ENCODE data around the gene CNN2.
A peak's percentile ranks its signal among the peaks of the same experiment; 100 is the strongest.

CNN2 gene

DNA sequence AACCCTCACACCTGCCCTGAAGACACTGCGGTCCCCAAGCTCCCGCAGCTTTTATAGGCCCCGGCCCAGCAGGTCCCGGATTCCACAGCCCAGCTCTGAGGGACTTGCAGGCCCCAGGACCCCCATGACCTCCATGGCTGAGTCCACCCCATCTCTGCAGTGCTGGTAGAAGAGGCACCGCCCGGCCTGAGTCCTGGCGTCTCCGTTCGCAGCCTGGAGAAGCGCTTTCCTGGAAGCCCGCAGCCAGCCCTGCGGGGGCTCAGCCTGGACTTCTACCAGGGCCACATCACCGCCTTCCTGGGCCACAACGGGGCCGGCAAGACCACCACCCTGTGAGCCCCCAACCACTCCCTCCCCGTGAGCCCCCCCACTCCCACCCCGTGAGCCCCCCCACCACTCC is 22.7 kb downstream of the CNN2 start:
- DNase-seq (ENCODE audit: low read depth in 2 of 2): no peak

DNA sequence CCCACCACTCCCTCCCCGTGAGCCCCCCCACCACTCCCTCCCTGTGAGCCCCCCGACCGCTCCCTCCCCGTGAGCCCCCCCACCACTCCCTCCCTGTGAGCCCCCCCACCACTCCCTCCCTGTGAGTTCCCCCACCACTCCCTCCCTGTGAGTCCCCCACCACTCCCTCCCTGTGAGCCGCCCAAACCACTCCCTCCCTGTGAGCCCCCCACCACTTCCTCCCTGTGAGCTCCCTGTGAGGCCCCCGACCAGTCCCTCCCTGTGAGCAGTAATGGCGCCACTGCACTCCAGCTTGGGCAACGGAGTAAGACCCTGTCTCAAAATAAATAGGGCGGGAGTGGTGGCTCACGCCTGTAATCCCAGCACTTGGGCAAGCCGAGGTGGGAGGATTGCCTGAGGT is 23.4 kb downstream of the CNN2 start:
- DNase-seq (ENCODE audit: low read depth in 2 of 2): no peak

DNA sequence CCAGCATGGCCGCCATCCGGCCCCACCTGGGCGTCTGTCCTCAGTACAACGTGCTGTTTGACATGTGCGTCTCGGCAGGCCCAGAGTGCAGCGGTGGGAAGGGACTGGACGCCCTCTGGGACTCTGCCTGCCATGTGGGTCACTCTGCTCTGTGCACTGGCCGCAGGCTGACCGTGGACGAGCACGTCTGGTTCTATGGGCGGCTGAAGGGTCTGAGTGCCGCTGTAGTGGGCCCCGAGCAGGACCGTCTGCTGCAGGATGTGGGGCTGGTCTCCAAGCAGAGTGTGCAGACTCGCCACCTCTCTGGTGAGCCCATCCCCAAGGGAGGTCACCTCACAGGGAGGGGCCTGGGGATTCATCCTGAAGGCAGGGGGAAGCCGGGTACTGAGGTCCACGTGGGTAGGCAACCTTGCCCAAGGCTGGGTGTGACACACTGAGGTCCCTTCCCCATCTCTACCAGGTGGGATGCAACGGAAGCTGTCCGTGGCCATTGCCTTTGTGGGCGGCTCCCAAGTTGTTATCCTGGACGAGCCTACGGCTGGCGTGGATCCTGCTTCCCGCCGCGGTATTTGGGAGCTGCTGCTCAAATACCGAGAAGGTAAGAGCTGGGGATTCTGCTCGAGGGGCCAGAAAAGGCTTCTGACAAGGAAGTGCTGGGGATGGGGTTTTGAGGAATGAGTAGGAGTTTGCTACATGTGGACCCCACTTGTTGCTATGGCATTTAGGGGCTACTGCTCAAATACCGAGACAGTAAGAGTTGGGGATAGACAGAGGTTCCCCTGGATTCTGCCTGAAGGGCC is 24.8 kb downstream of the CNN2 start:
- no peak for DNase-seq (ENCODE audit: low read depth in 2 of 2)

DNA sequence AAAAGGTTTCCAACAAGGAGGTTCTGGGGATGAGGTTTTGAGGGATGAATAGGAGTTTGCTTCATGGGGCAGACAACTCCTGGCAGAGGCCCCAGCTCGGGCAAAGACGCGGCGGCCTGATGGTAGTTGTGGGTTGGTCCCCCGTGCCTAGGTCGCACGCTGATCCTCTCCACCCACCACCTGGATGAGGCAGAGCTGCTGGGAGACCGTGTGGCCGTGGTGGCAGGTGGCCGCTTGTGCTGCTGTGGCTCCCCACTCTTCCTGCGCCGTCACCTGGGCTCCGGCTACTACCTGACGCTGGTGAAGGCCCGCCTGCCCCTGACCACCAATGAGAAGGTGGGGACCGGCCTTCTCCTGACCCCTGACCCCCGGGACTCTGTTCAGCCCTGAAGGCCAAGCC is 25.4 kb downstream of the CNN2 start:
- DNase-seq (ENCODE audit: low read depth in 2 of 2): no peak

DNA sequence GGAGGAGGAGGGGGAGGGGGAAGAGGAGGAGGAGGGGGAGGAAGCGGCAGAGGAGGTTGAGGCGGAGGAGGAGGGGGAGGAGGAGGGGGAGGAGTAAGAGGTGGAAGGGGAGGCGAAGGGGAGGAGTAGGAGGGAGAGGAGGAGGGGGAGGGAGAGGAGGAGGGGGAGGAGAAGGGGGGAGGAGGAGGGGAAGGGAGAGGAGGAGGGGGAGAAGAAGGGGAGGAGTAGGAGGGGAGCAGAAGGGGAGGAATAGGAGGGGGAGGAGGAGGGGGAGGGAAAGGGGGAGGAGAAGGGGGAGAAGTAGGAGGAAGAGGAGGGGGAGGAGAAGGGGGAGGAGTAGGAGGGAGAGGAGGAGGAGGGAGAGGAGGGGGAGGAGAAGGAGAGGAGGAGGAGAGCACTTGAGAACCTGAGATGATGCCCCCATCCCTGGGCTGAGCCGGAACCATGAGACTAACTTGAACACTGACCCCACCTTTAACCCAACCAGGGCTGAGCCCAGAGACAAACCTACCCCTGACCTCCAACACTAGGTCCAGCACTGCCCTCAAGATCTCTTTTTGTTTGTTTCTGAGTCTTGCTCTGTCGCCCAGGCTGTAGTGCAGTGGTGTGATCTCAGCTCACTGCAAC is 26.1 kb downstream of the CNN2 start:
- no peak for DNase-seq (ENCODE audit: low read depth in 2 of 2)

DNA sequence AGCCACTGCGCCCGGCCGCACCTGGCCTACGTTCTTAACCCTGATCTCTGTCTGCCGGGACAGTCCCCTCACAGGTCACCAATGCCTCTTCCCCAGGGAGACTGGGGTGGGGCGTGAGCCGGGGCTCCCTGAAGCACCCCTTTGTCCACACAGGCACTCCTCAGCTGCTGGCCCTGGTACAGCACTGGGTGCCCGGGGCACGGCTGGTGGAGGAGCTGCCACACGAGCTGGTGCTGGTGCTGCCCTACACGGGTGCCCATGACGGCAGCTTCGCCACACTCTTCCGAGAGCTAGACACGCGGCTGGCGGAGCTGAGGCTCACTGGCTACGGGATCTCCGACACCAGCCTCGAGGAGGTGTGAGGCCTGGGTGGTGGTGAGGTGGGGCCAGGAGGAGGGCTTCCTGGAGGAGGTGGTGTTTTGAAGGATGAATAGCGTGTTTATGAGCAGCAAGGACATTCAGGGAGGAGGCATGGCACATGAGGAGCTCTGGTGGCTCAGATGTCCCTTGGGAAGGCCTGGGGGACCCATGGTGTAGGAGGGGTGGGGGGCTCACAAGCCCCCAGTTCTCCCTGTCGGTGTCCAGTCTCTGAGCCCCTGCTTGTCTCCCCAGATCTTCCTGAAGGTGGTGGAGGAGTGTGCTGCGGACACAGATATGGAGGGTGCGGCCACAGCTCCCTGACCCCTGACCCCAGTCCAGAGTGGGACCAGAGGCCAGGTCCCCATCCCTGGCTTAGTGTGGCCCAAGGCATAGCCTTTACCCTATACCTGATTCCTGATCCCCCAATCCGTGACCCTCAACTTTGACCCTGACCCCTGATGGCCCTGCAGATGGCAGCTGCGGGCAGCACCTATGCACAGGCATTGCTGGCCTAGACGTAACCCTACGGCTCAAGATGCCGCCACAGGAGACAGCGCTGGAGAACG is 27.0 kb downstream of the CNN2 start:
- DNase-seq (ENCODE audit: low read depth in 2 of 2): no peak

DNA sequence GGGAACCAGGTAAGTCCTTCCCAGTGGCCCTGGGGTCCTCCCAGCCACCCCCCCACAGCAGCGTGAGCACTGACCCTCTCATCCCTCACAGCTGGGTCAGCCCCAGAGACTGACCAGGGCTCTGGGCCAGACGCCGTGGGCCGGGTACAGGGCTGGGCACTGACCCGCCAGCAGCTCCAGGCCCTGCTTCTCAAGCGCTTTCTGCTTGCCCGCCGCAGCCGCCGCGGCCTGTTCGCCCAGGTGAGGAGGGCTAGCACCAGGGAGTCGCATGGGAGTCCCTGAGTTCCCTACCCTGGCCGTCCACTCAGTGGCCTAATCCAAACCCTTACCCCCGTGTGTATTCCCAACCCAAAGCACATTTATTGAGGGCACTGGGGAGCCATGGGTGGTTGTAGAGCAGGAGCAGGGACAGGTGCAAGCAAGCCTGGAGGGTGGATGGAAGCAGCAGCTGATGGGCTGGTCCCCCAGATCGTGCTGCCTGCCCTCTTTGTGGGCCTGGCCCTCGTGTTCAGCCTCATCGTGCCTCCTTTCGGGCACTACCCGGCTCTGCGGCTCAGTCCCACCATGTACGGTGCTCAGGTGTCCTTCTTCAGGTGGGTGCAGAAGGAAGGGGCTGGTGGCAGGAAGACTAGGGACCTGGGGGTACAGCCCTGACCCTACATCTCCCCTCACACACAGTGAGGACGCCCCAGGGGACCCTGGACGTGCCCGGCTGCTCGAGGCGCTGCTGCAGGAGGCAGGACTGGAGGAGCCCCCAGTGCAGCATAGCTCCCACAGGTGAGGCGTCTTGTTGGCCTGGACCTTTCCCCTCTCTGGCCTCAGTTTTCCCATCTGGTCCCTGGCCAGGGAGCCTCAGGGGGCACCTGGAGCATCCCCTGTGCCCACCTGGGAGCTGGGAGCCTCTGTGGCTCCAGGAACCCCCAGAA is 28.0 kb downstream of the CNN2 start:
- no peak for DNase-seq (ENCODE audit: low read depth in 2 of 2)

DNA sequence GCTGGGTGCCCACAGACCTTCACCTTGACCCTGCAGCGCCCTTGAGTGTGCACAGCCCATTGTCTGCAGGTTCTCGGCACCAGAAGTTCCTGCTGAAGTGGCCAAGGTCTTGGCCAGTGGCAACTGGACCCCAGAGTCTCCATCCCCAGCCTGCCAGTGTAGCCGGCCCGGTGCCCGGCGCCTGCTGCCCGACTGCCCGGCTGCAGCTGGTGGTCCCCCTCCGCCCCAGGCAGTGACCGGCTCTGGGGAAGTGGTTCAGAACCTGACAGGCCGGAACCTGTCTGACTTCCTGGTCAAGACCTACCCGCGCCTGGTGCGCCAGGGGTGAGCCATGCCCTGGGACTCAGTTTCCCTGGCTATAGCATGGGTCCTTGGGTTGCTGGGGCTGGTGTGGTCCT is 28.6 kb downstream of the CNN2 start:
- DNase-seq (ENCODE audit: low read depth in 2 of 2): no peak

DNA sequence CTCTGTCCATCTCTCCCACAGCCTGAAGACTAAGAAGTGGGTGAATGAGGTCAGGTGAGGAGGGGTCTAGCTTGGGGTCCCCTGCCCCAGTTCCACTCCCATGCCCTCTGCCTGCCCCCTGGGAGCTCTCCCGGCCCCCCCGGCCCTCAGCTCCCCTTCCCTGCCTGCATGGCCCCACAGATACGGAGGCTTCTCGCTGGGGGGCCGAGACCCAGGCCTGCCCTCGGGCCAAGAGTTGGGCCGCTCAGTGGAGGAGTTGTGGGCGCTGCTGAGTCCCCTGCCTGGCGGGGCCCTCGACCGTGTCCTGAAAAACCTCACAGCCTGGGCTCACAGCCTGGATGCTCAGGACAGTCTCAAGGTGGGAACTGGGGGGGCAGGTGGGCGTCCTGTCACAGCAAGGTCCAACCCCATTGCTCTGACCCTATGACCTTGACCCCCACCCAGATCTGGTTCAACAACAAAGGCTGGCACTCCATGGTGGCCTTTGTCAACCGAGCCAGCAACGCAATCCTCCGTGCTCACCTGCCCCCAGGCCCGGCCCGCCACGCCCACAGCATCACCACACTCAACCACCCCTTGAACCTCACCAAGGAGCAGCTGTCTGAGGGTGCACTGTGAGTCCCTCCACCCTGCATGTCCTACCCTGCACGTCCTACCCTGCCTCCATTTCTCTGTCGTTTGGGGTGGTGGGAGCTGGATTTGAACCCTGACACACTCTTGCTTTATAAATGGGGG is 29.6 kb downstream of the CNN2 start:
- no peak for DNase-seq (ENCODE audit: low read depth in 2 of 2)

DNA sequence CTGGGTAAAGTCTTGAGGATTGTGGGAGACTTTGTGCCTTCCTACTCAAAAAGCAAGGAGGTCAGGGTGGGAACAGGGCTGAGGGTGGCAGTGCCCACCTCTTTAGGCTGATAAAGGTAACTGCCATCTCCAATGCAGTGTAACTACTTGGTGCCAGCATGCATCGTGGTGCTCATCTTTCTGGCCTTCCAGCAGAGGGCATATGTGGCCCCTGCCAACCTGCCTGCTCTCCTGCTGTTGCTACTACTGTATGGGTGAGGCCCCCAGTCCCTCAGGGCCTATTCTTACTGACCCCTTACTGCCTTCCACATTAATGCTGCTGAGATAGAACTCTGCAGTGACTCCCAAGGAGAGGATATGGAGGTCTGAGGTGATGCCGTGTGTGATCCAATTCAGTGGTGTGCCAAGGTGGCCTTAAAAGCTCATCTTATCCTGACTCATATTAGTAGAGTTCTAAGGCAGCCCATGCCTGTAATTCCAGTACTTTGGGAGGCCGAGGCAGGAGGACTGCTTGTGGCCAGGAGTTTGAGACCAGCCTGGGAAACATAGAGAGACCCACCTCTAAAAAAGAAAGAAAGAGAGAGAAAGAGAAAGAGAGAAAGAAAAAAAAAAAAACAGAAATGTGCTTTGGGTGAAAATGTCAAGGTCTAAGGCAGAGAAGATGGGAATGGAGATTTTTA is 30.9 kb downstream of the CNN2 start:
- no peak for DNase-seq (ENCODE audit: low read depth in 2 of 2)

DNA sequence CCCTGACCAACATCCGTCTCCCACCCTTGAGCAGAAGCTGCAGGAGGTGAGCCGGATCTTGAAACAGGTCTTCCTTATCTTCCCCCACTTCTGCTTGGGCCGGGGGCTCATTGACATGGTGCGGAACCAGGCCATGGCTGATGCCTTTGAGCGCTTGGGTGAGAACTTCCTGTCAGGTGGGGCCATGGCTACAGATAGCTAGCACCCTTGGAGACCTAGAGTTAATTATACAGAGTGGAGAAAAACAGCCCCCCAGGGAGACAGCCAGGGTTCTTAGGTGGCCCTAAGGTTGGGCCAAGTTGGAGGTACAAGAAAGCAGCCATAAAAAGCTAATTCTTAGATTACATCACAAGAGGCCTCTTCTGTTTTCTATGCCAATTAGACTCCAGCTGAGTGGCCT is 31.7 kb downstream of the CNN2 start:
- DNase-seq (ENCODE audit: low read depth in 2 of 2): no peak

DNA sequence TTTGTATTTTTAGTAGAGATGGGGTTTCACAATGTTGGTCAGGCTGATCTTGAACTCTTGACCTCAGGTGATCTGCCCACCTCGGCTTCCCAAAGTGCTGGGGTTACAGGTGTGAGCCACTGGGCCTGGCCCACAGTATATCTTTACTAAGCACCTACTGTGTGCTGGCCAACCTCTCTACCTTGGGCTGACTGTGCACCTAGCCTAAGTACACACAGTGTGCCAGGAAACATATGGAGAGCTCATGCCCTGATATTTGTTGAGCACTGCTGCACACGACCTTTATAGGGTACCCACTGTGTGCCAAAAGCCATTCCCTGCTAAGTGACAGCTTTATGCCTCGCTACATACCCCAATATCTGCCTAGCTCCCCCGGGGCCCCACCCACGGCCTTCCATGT is 34.3 kb downstream of the CNN2 start:
- no peak for DNase-seq (ENCODE audit: low read depth in 2 of 2)

DNA sequence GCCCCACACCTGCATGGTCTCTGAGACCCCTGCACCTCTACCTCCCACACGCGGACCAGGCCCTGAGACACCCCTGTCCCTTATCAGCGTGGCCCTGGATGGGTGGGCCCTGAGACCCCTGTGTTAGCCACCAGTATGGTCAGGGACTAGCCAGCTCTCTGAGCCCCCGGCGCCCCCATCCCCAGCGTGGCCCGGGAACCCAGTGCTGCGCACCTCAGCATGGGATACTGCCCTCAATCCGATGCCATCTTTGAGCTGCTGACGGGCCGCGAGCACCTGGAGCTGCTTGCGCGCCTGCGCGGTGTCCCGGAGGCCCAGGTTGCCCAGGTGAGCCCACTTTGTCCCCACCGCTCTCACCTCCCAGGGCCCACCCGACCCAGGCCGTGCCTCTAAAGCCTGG is 35.6 kb downstream of the CNN2 start:
- DNase-seq (ENCODE audit: low read depth in 2 of 2): no peak

DNA sequence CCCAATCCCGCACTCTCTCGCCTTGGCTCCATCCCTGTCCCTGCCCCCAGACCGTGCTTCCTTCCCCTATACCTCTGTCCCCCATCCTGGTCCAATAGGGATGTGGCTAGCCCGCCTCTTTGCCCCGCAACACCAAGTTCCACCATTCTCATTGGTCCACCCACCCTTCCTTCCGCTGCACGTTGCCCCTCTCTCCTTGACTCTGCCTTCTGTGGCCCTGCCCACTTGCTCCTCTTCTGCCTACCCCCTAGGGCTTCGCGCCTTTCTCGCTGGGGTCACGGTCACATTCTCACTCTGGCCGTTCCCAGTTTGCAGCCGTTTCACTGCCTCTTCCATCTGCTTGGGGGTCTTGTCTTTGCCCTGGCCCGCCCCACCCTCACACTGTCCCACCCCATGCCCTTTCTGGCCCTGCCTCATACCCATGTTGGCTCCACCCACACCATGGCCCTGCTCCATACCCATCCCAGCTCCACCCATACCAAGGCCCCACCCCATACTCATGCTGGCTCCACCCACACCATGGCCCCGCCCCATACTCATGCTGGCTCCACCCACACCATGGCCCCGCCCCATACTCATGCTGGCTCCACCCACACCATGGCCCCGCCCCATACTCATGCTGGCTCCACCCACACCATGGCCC is 36.1 kb downstream of the CNN2 start:
- no peak for DNase-seq (ENCODE audit: low read depth in 2 of 2)

DNA sequence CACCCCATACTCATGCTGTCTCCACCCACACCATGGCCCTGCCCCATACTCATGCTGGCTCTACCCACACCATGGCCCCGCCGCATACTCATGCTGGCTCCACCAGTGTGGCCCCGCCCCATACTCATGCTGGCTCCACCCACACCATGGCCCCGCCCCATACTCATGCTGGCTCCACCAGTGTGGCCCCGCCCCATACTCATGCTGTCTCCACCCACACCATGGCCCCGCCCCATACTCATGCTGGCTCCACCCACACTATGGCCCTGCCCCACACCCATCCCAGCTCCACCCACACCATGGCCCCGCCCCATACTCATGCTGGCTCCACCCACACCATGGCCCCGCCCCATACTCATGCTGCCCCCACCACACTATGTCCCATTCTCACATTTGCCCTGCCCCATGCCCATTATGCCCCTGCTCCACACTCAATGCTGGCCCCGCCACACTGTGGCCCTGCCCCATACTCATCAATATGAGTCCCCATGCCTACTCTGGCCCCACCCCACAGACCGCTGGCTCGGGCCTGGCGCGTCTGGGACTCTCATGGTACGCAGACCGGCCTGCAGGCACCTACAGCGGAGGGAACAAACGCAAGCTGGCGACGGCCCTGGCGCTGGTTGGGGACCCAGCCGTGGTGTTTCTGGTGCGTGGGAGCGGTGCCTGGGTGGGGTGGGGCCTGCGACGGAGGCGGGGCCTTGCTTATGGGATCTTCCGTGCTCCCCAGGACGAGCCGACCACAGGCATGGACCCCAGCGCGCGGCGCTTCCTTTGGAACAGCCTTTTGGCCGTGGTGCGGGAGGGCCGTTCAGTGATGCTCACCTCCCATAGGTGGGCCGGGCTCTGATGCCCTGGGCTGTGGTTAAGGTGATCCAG is 36.9 kb downstream of the CNN2 start:
- peak in 1 of 2 donors; percentile 65 for DNase-seq (ENCODE audit: low read depth in 2 of 2)

DNA sequence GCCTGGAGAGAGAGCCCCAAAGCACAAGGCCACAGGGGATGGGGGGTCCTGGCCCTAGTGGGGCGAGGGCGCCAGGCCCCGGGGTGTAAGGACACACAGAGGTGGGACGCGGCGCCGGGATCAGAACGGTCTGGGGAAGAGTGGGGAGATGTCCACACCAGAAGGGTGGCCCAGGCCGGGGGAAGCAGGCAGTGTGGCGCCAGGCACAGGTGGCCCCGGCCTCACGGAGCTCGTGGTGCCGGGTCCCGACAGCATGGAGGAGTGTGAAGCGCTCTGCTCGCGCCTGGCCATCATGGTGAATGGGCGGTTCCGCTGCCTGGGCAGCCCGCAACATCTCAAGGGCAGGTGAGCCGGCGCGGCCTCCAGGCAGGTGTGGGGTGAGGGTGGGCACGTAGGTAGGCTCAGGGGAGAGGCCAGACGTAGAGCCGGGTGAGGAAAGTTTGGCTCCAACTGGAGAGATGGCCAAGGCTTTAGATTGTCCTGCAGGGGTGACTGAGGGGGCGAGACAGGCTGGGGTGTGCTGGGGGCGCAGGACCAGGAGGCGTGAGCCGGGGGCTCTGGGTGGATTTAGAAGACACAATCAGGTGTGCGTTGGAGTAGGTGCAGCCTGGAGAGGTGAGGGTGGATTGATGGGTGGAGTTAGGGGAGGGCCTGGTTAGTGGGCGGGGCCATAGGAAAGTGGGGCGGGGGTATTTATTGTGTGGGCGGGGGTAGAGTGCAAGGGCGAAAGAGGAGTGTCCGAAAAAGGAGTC is 37.7 kb downstream of the CNN2 start:
- DNase-seq (ENCODE audit: low read depth in 2 of 2): no peak

DNA sequence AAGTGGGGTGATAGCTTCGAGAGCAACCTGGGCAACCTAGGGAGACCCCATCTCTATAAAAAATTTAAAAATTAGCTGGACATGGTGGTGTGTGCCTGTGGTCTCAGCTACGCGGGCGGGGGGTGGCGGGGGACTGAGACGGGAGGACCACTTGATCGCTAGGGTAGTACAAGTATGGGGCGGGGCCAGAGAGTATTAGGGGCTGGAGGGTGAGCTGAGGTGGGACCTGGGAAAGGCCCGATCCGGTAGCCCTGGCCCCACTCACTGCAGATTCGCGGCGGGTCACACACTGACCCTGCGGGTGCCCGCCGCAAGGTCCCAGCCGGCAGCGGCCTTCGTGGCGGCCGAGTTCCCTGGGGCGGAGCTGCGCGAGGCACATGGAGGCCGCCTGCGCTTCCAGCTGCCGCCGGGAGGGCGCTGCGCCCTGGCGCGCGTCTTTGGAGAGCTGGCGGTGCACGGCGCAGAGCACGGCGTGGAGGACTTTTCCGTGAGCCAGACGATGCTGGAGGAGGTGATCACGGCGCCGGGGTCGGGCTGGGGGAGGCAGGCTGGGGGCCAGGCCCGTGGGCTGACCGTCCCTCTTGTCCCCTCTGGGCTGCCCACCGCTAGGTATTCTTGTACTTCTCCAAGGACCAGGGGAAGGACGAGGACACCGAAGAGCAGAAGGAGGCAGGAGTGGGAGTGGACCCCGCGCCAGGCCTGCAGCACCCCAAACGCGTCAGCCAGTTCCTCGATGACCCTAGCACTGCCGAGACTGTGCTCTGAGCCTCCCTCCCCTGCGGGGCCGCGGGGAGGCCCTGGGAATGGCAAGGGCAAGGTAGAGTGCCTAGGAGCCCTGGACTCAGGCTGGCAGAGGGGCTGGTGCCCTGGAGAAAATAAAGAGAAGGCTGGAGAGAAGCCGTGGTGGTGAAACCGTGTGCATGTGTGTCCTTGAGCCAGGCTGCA is 38.5 kb downstream of the CNN2 start:
- peak; percentile 58 to 67 for DNase-seq (ENCODE audit: low read depth in 2 of 2)
